ENCODE measurements around the gene TMEM72. TPM values are rescaled to one million over a fixed set of nuclear protein-coding genes. Genes with fewer than 3 reads are reported as not detected.
A peak's percentile ranks its signal among the peaks of the same experiment; 100 is the strongest.

Gene TMEM72
- total RNA-seq, 1 donor from 2014 or later, result not detected

- H3K4me1 Mint-ChIP-seq (ENCODE audit: unreplicated experiment), result peaks cover 38% of the 10 kb centered on the region
- H3K4me3 Mint-ChIP-seq (ENCODE audit: unreplicated experiment), result no peak overlapping the region
- no peaks in the 10 kb centered on the region for H3K9me3 Mint-ChIP-seq (ENCODE audit: unreplicated experiment)
- no peak overlapping the region for H3K27ac Mint-ChIP-seq (ENCODE audit: unreplicated experiment)
- H3K27me3 Mint-ChIP-seq (ENCODE audit: unreplicated experiment), result peaks cover 11% of the 10 kb centered on the region
- no peak for TF ChIP-seq CTCF (IDR thresholded peaks at IDR 0.05; ENCODE audit: unreplicated experiment)
- no peaks in the 10 kb centered on the region for H3K36me3 Mint-ChIP-seq (ENCODE audit: low read depth, unreplicated experiment)
- no peak for DNase-seq (ENCODE audit: low spot score)
These were observed 54.5 kb downstream of the TMEM72 start for GRCh38 chr10:44965651-44966097.

- peaks cover 11% of the 10 kb centered on the region for H3K27me3 Mint-ChIP-seq (ENCODE audit: unreplicated experiment)
These were observed 55.1 kb downstream of the TMEM72 start for GRCh38 chr10:44966129-44966815.

GRCh38 chr10:44966816-44967509, 55.8 kb downstream of the TMEM72 start:
- Mint-ChIP-seq H3K27me3 (ENCODE audit: unreplicated experiment) (peaks cover 11% of the 10 kb centered on the region), H3K4me1 (ENCODE audit: unreplicated experiment) (peaks cover 33% of the 10 kb centered on the region), H3K4me3 (ENCODE audit: unreplicated experiment) (no peak overlapping the region), H3K27ac (ENCODE audit: unreplicated experiment) (no peak overlapping the region), H3K36me3 (ENCODE audit: low read depth, unreplicated experiment) (no peaks in the 10 kb centered on the region), H3K9me3 (ENCODE audit: unreplicated experiment) (no peaks in the 10 kb centered on the region)
- TF ChIP-seq CTCF (IDR thresholded peaks at IDR 0.05; ENCODE audit: unreplicated experiment), result peak; percentile 61
- no peak for DNase-seq (ENCODE audit: low spot score)

More at GRCh38 chr10:44966129-44966815, 55.1 kb downstream of the TMEM72 start:
- Mint-ChIP-seq H3K9me3 (ENCODE audit: unreplicated experiment) (no peaks in the 10 kb centered on the region), H3K27ac (ENCODE audit: unreplicated experiment) (no peak overlapping the region), H3K4me1 (ENCODE audit: unreplicated experiment) (peaks cover 33% of the 10 kb centered on the region), H3K4me3 (ENCODE audit: unreplicated experiment) (no peak overlapping the region), H3K36me3 (ENCODE audit: low read depth, unreplicated experiment) (no peaks in the 10 kb centered on the region)
- TF ChIP-seq CTCF (IDR thresholded peaks at IDR 0.05; ENCODE audit: unreplicated experiment), result no peak
- DNase-seq (ENCODE audit: low spot score), result no peak

GRCh38 chr10:44967616-44968015, 56.5 kb downstream of the TMEM72 start:
- no peak overlapping the region for H3K4me3 Mint-ChIP-seq (ENCODE audit: unreplicated experiment)
- no peak overlapping the region for H3K27ac Mint-ChIP-seq (ENCODE audit: unreplicated experiment)
- TF ChIP-seq CTCF (IDR thresholded peaks at IDR 0.05; ENCODE audit: unreplicated experiment), result no peak
- peaks cover 12% of the 10 kb centered on the region for H3K27me3 Mint-ChIP-seq (ENCODE audit: unreplicated experiment)
- H3K36me3 Mint-ChIP-seq (ENCODE audit: low read depth, unreplicated experiment), result no peaks in the 10 kb centered on the region
- DNase-seq (ENCODE audit: low spot score), result no peak
- H3K9me3 Mint-ChIP-seq (ENCODE audit: unreplicated experiment), result no peaks in the 10 kb centered on the region
- peaks cover 33% of the 10 kb centered on the region for H3K4me1 Mint-ChIP-seq (ENCODE audit: unreplicated experiment)

- no peak for TF ChIP-seq CTCF (IDR thresholded peaks at IDR 0.05; ENCODE audit: unreplicated experiment)
- H3K36me3 Mint-ChIP-seq (ENCODE audit: low read depth, unreplicated experiment), result no peaks in the 10 kb centered on the region
- H3K9me3 Mint-ChIP-seq (ENCODE audit: unreplicated experiment), result no peaks in the 10 kb centered on the region
- no peak overlapping the region for H3K4me3 Mint-ChIP-seq (ENCODE audit: unreplicated experiment)
- peaks cover 13% of the 10 kb centered on the region for H3K27me3 Mint-ChIP-seq (ENCODE audit: unreplicated experiment)
- H3K4me1 Mint-ChIP-seq (ENCODE audit: unreplicated experiment), result peaks cover 33% of the 10 kb centered on the region
- DNase-seq (ENCODE audit: low spot score), result no peak
- H3K27ac Mint-ChIP-seq (ENCODE audit: unreplicated experiment), result no peak overlapping the region
These were observed 57.0 kb downstream of the TMEM72 start for GRCh38 chr10:44968091-44968490.
